Measurements from ENCODE around the gene NAV3. TPM values are rescaled to one million over a fixed set of nuclear protein-coding genes. Genes with fewer than 3 reads are reported as not detected.
A peak's percentile ranks its signal among the peaks of the same experiment; 100 is the strongest.

The NAV3 gene
- total RNA-seq, 1 donor from 2014 or later = 5.0 TPM

DNA sequence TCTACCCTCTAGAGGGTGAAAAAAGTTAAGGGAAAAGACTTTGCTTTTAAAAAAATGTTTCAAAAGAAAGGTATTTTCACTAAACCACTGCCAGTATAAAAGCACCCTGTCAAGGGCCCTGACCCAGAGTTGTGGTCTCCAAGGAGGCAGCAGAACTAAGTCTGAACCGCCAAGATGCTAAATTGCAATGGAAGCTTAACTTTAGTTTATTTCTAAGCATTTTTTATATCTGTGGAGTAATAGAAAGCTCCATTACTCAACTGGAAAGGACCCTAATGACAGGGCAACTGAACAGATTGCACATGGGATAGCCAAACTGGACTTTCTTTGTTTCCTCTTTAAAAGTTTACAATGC, 379.8 kb downstream of the NAV3 start:
- Mint-ChIP-seq H3K27me3 (ENCODE audit: low read depth) (no peaks in the 10 kb centered on the region), H3K36me3 (ENCODE audit: low read depth) (no peaks in the 10 kb centered on the region), H3K4me3 (no peak overlapping the region), H3K27ac (ENCODE audit: unreplicated experiment) (peak overlapping the region; percentile 1), H3K9me3 (no peaks in the 10 kb centered on the region), H3K4me1 (peaks cover 44% of the 10 kb centered on the region)
- no peak for DNase-seq (ENCODE audit: low read depth, low spot score)
- no peak for TF ChIP-seq CTCF (conservative IDR thresholded peaks at IDR 0.05)

DNA sequence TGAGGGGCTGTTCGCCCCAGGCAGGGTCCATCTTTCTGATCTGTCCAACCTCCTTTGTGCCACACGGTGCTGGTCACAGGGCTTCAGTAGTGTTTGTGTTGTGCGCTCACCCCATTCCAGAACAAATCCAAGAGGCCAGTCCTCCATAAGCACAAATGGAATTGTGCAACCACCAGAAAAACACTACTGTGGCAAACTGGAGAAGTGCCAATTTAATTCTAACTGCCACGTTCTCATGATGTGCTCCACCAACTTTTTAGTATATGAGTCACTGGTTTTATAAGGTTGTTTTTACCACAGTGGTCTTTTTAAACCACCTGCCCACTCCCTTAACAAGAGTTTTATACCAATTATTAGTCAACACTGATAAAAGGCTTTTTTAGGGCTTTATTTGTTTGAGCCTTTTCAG, 380.2 kb downstream of the NAV3 start:
- DNase-seq (ENCODE audit: low read depth, low spot score) = peak; percentile 9
- TF ChIP-seq CTCF (conservative IDR thresholded peaks at IDR 0.05) = no peak
- Mint-ChIP-seq H3K27ac (ENCODE audit: unreplicated experiment) (peak overlapping the region; percentile 64), H3K27me3 (ENCODE audit: low read depth) (no peaks in the 10 kb centered on the region), H3K9me3 (no peaks in the 10 kb centered on the region), H3K4me3 (no peak overlapping the region), H3K36me3 (ENCODE audit: low read depth) (no peaks in the 10 kb centered on the region), H3K4me1 (peaks cover 44% of the 10 kb centered on the region)

DNA sequence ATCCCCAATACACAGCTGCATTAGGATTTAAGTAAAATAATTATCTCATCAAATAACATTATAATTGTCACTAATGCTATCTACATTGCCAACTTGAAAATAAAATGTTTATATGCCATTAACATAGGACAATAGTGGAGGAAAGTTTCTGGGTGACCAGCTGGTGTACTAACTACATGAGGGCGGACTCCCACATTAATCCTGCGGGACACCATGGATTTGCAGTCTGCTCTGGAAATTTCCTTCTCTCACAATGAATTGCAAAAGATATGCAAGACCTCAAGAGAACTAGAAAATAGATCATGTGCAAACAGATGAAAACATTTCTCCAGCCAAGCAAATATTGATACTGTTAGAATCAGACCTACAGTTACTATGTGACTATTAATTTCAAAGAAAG, 390.1 kb downstream of the NAV3 start:
- H3K9me3 Mint-ChIP-seq = peaks cover 3% of the 10 kb centered on the region
- H3K36me3 Mint-ChIP-seq (ENCODE audit: low read depth) = no peaks in the 10 kb centered on the region
- no peak overlapping the region for H3K4me3 Mint-ChIP-seq
- no peak for TF ChIP-seq CTCF (conservative IDR thresholded peaks at IDR 0.05)
- H3K4me1 Mint-ChIP-seq = no peaks in the 10 kb centered on the region
- no peaks in the 10 kb centered on the region for H3K27me3 Mint-ChIP-seq (ENCODE audit: low read depth)
- no peak overlapping the region for H3K27ac Mint-ChIP-seq (ENCODE audit: unreplicated experiment)
- DNase-seq (ENCODE audit: low read depth, low spot score) = no peak

GRCh38 chr12:78224154-78224553, 393.5 kb downstream of the NAV3 start:
- TF ChIP-seq CTCF (conservative IDR thresholded peaks at IDR 0.05) = no peak
- no peak overlapping the region for H3K27ac Mint-ChIP-seq (ENCODE audit: unreplicated experiment)
- no peaks in the 10 kb centered on the region for H3K36me3 Mint-ChIP-seq (ENCODE audit: low read depth)
- DNase-seq (ENCODE audit: low read depth, low spot score) = no peak
- H3K4me3 Mint-ChIP-seq = no peak overlapping the region
- peaks cover 3% of the 10 kb centered on the region for H3K9me3 Mint-ChIP-seq
- H3K27me3 Mint-ChIP-seq (ENCODE audit: low read depth) = no peaks in the 10 kb centered on the region
- H3K4me1 Mint-ChIP-seq = no peaks in the 10 kb centered on the region

GRCh38 chr12:78226763-78227162, 396.1 kb downstream of the NAV3 start:
- DNase-seq (ENCODE audit: low read depth, low spot score) = no peak

More at GRCh38 chr12:78226763-78227162, 396.1 kb downstream of the NAV3 start:
- Mint-ChIP-seq H3K4me3 (no peak overlapping the region), H3K27ac (ENCODE audit: unreplicated experiment) (no peak overlapping the region), H3K4me1 (peaks cover 11% of the 10 kb centered on the region), H3K27me3 (ENCODE audit: low read depth) (no peaks in the 10 kb centered on the region), H3K9me3 (peaks cover 3% of the 10 kb centered on the region), H3K36me3 (ENCODE audit: low read depth) (no peaks in the 10 kb centered on the region)
- TF ChIP-seq CTCF (conservative IDR thresholded peaks at IDR 0.05) = no peak

Measured in neural crest cell (in vitro differentiated cells).